B cell (primary cell): ENCODE measurements around the gene AK4. TPM values are rescaled to one million over a fixed set of nuclear protein-coding genes. Genes with fewer than 3 reads are reported as not detected.

ENCODE experiments used
- ATAC-seq: fragments of 200-7000 bp; cut with Tn5 transposase; one replicate; pipeline ENCODE4 v1.10.0; 2021; ENCODE audit warnings: low read depth, mild to moderate bottlenecking, moderate number of reproducible peaks, moderate library complexity
- CTCF ChIA-PET: fragments of 350-600 bp; sonication (Branson Sonifier 250); formaldehyde crosslinking; loops from one replicate; lab custom pipeline; 2021; ENCODE audit warnings: antibody characterized with exemption, inconsistent platforms; lab: Charles Lee
- POLR2A ChIA-PET: fragments of 350-600 bp; sonication (Branson Sonifier 250); formaldehyde crosslinking; loops from one replicate; lab custom pipeline; 2021; ENCODE audit warnings: antibody characterized with exemption; lab: Charles Lee
- DNase-seq: peaks from one replicate; pipeline ENCODE4 v3.0.0; 2013
- H2AFZ ChIP-seq: 2 replicates; pipeline ENCODE4 v1.6.1; 2012; ENCODE audit warnings: mild to moderate bottlenecking, low read depth, low read length; ENCODE audit not compliant: insufficient read depth, poor library complexity, severe bottlenecking
- H3K27ac ChIP-seq, 2 donors: 1 replicate in 1 of 2; 2 replicates in 1 of 2; pipeline ENCODE4 v1.5.1; 2012 to 2013; ENCODE audit warnings: low read length in 2 of 2, mild to moderate bottlenecking in 2 of 2, moderate library complexity in 1 of 2
- H3K27me3 ChIP-seq, 4 experiments: fragments of 200-600 bp in 1 of 4; sonication (generic) in 1 of 4; replicated peaks in 1 of 4; 1 replicate in 2 of 4; 2 replicates in 2 of 4; pipeline versions ENCODE4 v1.6.1 to v1.7.0; 2013 to 2016; ENCODE audit warnings: low read length in 3 of 4, mild to moderate bottlenecking in 2 of 4, mixed read lengths in 1 of 4, moderate library complexity in 1 of 4; ENCODE audit not compliant: insufficient read depth in 4 of 4, control insufficient read depth in 3 of 4; ENCODE audit errors: control extremely low read depth in 1 of 4
- H3K36me3 ChIP-seq, 2 experiments: replicated peaks in 1 of 2; 1 replicate in 1 of 2; 2 replicates in 1 of 2; pipeline versions ENCODE4 v1.6.1 to v1.7.1; 2013; ENCODE audit warnings: low read length in 1 of 2; ENCODE audit not compliant: insufficient read depth in 2 of 2, control insufficient read depth in 1 of 2; ENCODE audit errors: control extremely low read depth in 1 of 2, extremely low read depth in 1 of 2
- H3K4me1 ChIP-seq, 2 donors: fragments of 200-600 bp in 1 of 2; sonication (generic) in 1 of 2; 1 replicate in 1 of 2; 2 replicates in 1 of 2; pipeline versions ENCODE4 v1.5.1 to v1.6.1; 2013 to 2017; ENCODE audit warnings: low read length in 2 of 2; ENCODE audit not compliant: control insufficient read depth in 2 of 2, insufficient read depth in 2 of 2
- H3K4me2 ChIP-seq: replicated peaks from 2 replicates; pipeline ENCODE3; 2012; ENCODE audit warnings: mild to moderate bottlenecking, low read depth, low read length; ENCODE audit not compliant: poor library complexity, severe bottlenecking
- H3K4me3 ChIP-seq, 5 experiments: fragments of 200-600 bp in 1 of 5; sonication (generic) in 1 of 5; 1 replicate in 3 of 5; 2 replicates in 2 of 5; pipeline versions ENCODE4 v1.5.1 to v1.7.0; 2011 to 2016; ENCODE audit warnings: low read length in 4 of 5, mild to moderate bottlenecking in 4 of 5, low read depth in 2 of 5, control low read depth in 1 of 5, moderate library complexity in 1 of 5; ENCODE audit not compliant: insufficient read depth in 1 of 5; ENCODE audit errors: control extremely low read depth in 1 of 5, extremely low read depth in 1 of 5
- H3K79me2 ChIP-seq: fragments of 200-600 bp; sonication (generic); one replicate; pipeline ENCODE4 v1.6.0; 2016; ENCODE audit warnings: low read length; ENCODE audit not compliant: control insufficient read depth, insufficient read depth
- H3K9ac ChIP-seq: fragments of 200-600 bp; sonication (generic); 2 replicates; pipeline ENCODE4 v1.6.1; 2017; ENCODE audit warnings: mild to moderate bottlenecking, low read length, moderate library complexity
- H3K9me3 ChIP-seq, 3 donors: one replicate each; pipeline versions ENCODE4 v1.6.1 to v1.7.1; 2013; ENCODE audit warnings: low read length in 2 of 3; ENCODE audit not compliant: control insufficient read depth in 2 of 3, insufficient read depth in 1 of 3; ENCODE audit errors: control extremely low read depth in 1 of 3
- H4K20me1 ChIP-seq: 2 replicates; pipeline ENCODE4 v1.6.0; 2012; ENCODE audit warnings: mild to moderate bottlenecking, low read length; ENCODE audit not compliant: insufficient read depth, control insufficient read depth, poor library complexity, severe bottlenecking
- H3K27ac Mint-ChIP-seq: one replicate; pipeline ENCODE4 v1.8.0; 2021; ENCODE audit warnings: mixed read lengths
- H3K27me3 Mint-ChIP-seq: one replicate; pipeline ENCODE4 v1.8.0; 2021; ENCODE audit warnings: mixed read lengths
- H3K4me1 Mint-ChIP-seq: one replicate; pipeline ENCODE4 v1.8.0; 2021; ENCODE audit warnings: mixed read lengths
- H3K4me3 Mint-ChIP-seq: one replicate; pipeline ENCODE4 v1.8.0; 2021; ENCODE audit warnings: mixed read lengths
- H3K9me3 Mint-ChIP-seq: one replicate; pipeline ENCODE4 v1.8.0; 2022; ENCODE audit warnings: mixed read lengths; ENCODE audit not compliant: insufficient read depth
- CTCF ChIP-seq: fragments of 200-600 bp; IDR thresholded peaks from one replicate; pipeline ENCODE4 v1.8.0; 2022; ENCODE audit warnings: antibody characterized with exemption, mild to moderate bottlenecking
- EZH2 ChIP-seq: IDR thresholded peaks from 2 replicates; pipeline ENCODE4 v1.6.1; 2012; ENCODE audit warnings: borderline replicate concordance, low read depth, mild to moderate bottlenecking, moderate library complexity, low read length; ENCODE audit not compliant: insufficient read depth, poor library complexity, severe bottlenecking
- WGBS: methylation state at CpG from one replicate; pipeline ENCODE4 v1.1.5; 2013; ENCODE audit warnings: missing lambda C conversion rate; ENCODE audit not compliant: insufficient coverage; 5-methylcytosine and 5-hydroxymethylcytosine counted together
- intact Hi-C: fragments of 100-400 bp; cut with micrococcal nuclease; formaldehyde crosslinking; loops from one replicate; pipeline ENCODE4 v1.10.0; 2022
- polyA plus RNA-seq: library from polyadenylated mRNA; depleted of rRNA; stranded (reverse); fragments of >200 nt; gene quantifications from 2 replicates; pipeline ENCODE4 v1.2.3, GENCODE V29; 2012
- total RNA-seq, 2 donors: library from RNA; stranded (reverse); fragments of 120-200 nt in 1 of 2; gene quantifications; 1 replicate in 1 of 2; 2 replicates in 1 of 2; pipeline versions ENCODE4 v1.2.3 to v1.2.4, GENCODE V29; 2013 to 2022

Gene AK4
- total and polyA plus RNA-seq, 2 donors (not counting 1 experiment from before 2014, with no cell fraction given) = 0.34 TPM; not detected in 1

GRCh38 chr1:65193129-65193695 is 45.2 kb downstream of the AK4 start:
- Histone ChIP-seq H3K27me3 (peaks cover 0 to 4% (median 0%) of the 10 kb centered on the region in 4 experiments), H3K36me3 (no peaks in the 10 kb centered on the region), H3K9me3 (no peaks in the 10 kb centered on the region), H3K4me3 (no peak overlapping the region), H3K4me1 (no peaks in the 10 kb centered on the region), H3K4me2 (no peak overlapping the region), H4K20me1 (no peaks in the 10 kb centered on the region), H3K79me2 (no peaks in the 10 kb centered on the region), H3K9ac (no peak overlapping the region), H2AFZ (no peak overlapping the region), H3K27ac (no peak overlapping the region)
- no CpG with 5 or more reads among the region's 5 CpGs for WGBS
- no peaks in the 10 kb centered on the region for H3K4me1 Mint-ChIP-seq
- ChIA-PET CTCF (interaction anchor here (0.6 kb wide), 1 partner anchor 22 kb away, joined by 4 read pairs; no protein-coding TSS in a partner anchor), POLR2A (no interaction called here)
- H3K4me3 Mint-ChIP-seq = no peak overlapping the region
- DNase-seq (no peak), ATAC-seq (no peak)
- H3K27ac Mint-ChIP-seq = no peak overlapping the region
- intact Hi-C loops = no loop called here
- TF ChIP-seq EZH2 (no peak), CTCF (no peak)
- H3K27me3 Mint-ChIP-seq = peaks cover 4% of the 10 kb centered on the region
- H3K9me3 Mint-ChIP-seq = no peaks in the 10 kb centered on the region

GRCh38 chr1:65195495-65196417 is 47.8 kb downstream of the AK4 start:
- Mint-ChIP-seq H3K27ac (no peak overlapping the region), H3K4me1 (no peaks in the 10 kb centered on the region), H3K27me3 (peaks cover 4% of the 10 kb centered on the region), H3K4me3 (no peak overlapping the region), H3K9me3 (no peaks in the 10 kb centered on the region)
- ATAC-seq (no peak), DNase-seq (no peak)
- ChIA-PET POLR2A (no interaction called here), CTCF (no interaction called here)
- no peaks in the 10 kb centered on the region for H3K79me2 ChIP-seq
- H3K4me3 ChIP-seq = no peak overlapping the region
- H3K9me3 ChIP-seq = no peaks in the 10 kb centered on the region
- peaks cover 0 to 4% (median 0%) of the 10 kb centered on the region in 4 experiments for H3K27me3 ChIP-seq
- no peaks in the 10 kb centered on the region for H3K36me3 ChIP-seq
- H3K27ac ChIP-seq = no peak overlapping the region
- no peaks in the 10 kb centered on the region for H3K4me1 ChIP-seq
- H4K20me1 ChIP-seq = no peaks in the 10 kb centered on the region
- WGBS = 94% methylated on average over 7 of the region's 9 CpGs
- no peak overlapping the region for H3K9ac ChIP-seq
- H3K4me2 ChIP-seq = no peak overlapping the region
- TF ChIP-seq EZH2 = no peak
- no peak for TF ChIP-seq CTCF
- intact Hi-C loops = no loop called here
- H2AFZ ChIP-seq = no peak overlapping the region
